Activated CD8-positive, alpha-beta T cell treated with anti-CD3 and anti-CD28 coated beads for 36 hours (primary cell): ENCODE data around the gene ZNFX1. TPM values are rescaled to one million over a fixed set of nuclear protein-coding genes. Genes with fewer than 3 reads are reported as not detected.

Experiments used
- ATAC-seq: fragments of 200-7000 bp; cut with Tn5 transposase; one replicate; pipeline ENCODE4 v1.10.0; 2021; ENCODE audit warnings: mild to moderate bottlenecking, moderate library complexity
- CTCF ChIA-PET: fragments of 350-600 bp; sonication (Branson Sonifier 250); formaldehyde crosslinking; loops from one replicate; lab custom pipeline; 2021; ENCODE audit warnings: antibody characterized with exemption; lab: Charles Lee
- POLR2A ChIA-PET: fragments of 350-600 bp; sonication (Branson Sonifier 250); formaldehyde crosslinking; loops from one replicate; lab custom pipeline; 2021; ENCODE audit warnings: antibody characterized with exemption; lab: Charles Lee
- DNase-seq: peaks from one replicate; pipeline ENCODE4 v3.0.0-alpha.2; 2020
- H3K27ac Mint-ChIP-seq: one replicate; pipeline ENCODE4 v1.8.0; 2021; ENCODE audit warnings: mild to moderate bottlenecking, mixed read lengths
- H3K27me3 Mint-ChIP-seq: one replicate; pipeline ENCODE4 v1.8.0; 2021; ENCODE audit warnings: mixed read lengths
- H3K36me3 Mint-ChIP-seq: one replicate; pipeline ENCODE4 v1.8.0; 2021; ENCODE audit warnings: low read depth, mixed read lengths
- H3K4me1 Mint-ChIP-seq: one replicate; pipeline ENCODE4 v1.8.0; 2021; ENCODE audit warnings: low read depth, mixed read lengths
- H3K4me3 Mint-ChIP-seq: one replicate; pipeline ENCODE4 v1.8.0; 2021; ENCODE audit warnings: mild to moderate bottlenecking, moderate library complexity, mixed read lengths
- H3K9me3 Mint-ChIP-seq: one replicate; pipeline ENCODE4 v1.8.0; 2021; ENCODE audit warnings: mixed read lengths
- CTCF ChIP-seq: fragments of 200-600 bp; IDR thresholded peaks from one replicate; pipeline ENCODE4 v1.8.0; 2022; ENCODE audit warnings: antibody characterized with exemption, mild to moderate bottlenecking
- intact Hi-C: fragments of 100-400 bp; cut with micrococcal nuclease; formaldehyde crosslinking; loops from one replicate; pipeline ENCODE4 v1.10.0; 2022
- total RNA-seq, 2 experiments: library from RNA; stranded (reverse); gene quantifications; one replicate each; pipeline ENCODE4 v1.2.3, GENCODE V29; 2021

The ZNFX1 gene
- total RNA-seq, 2 experiments from 2014 or later, result 27.4 to 27.7 TPM

GRCh38 chr20:49320460-49320859, 42.6 kb upstream of the ZNFX1 start:
- H3K27me3 Mint-ChIP-seq, result peaks cover 51% of the 10 kb centered on the region
- CTCF ChIA-PET, result interaction anchor here (0.8 to 3.6 kb wide), 10 partner anchors 13 to 164 kb away, joined by 3 to 11 read pairs (median 4); no protein-coding TSS in a partner anchor
- POLR2A ChIA-PET, result interaction anchor here (1.4 to 3.1 kb wide), 3 partner anchors 32 to 37 kb away, joined by 4 to 9 read pairs (median 4); no protein-coding TSS in a partner anchor

GRCh38 chr20:49319208-49319809, 41.5 kb upstream of the ZNFX1 start:
- intact Hi-C loops, result no loop called here
- ATAC-seq (no peak), DNase-seq (no peak)
- Mint-ChIP-seq H3K9me3 (no peaks in the 10 kb centered on the region), H3K27ac (no peak overlapping the region), H3K4me1 (peaks cover 27% of the 10 kb centered on the region), H3K27me3 (peaks cover 51% of the 10 kb centered on the region), H3K36me3 (no peaks in the 10 kb centered on the region), H3K4me3 (peak overlapping the region; percentile 69)
- CTCF ChIA-PET, result interaction anchor here (1.0 to 3.6 kb wide), 6 partner anchors 14 to 289 kb away, joined by 3 to 11 read pairs (median 4); no protein-coding TSS in a partner anchor
- TF ChIP-seq CTCF, result no peak
- POLR2A ChIA-PET, result interaction anchor here (0.9 to 2.0 kb wide), 6 partner anchors 9 to 45 kb away, joined by 4 to 14 read pairs (median 6); no protein-coding TSS in a partner anchor

More at GRCh38 chr20:49320460-49320859, 42.6 kb upstream of the ZNFX1 start:
- H3K9me3 Mint-ChIP-seq, result no peaks in the 10 kb centered on the region
- no peak for ATAC-seq
- no peak for DNase-seq
- no peaks in the 10 kb centered on the region for H3K36me3 Mint-ChIP-seq
- intact Hi-C loops, result no loop called here
- H3K27ac Mint-ChIP-seq, result no peak overlapping the region
- TF ChIP-seq CTCF, result no peak
- no peak overlapping the region for H3K4me3 Mint-ChIP-seq
- H3K4me1 Mint-ChIP-seq, result peaks cover 31% of the 10 kb centered on the region

GRCh38 chr20:49318430-49319207, 40.8 kb upstream of the ZNFX1 start:
- intact Hi-C loops, result no loop called here
- peaks cover 22% of the 10 kb centered on the region for H3K4me1 Mint-ChIP-seq
- no peak overlapping the region for H3K27ac Mint-ChIP-seq
- no peaks in the 10 kb centered on the region for H3K9me3 Mint-ChIP-seq
- DNase-seq (peak; percentile 22), ATAC-seq (peak; percentile 51)
- H3K36me3 Mint-ChIP-seq, result no peaks in the 10 kb centered on the region
- peak overlapping the region; percentile 69 for H3K4me3 Mint-ChIP-seq
- ChIA-PET POLR2A (interaction anchor here (0.9 to 2.0 kb wide), 6 partner anchors 8 to 44 kb away, joined by 4 to 14 read pairs (median 6); no protein-coding TSS in a partner anchor), CTCF (interaction anchor here (1.0 to 3.6 kb wide), 3 partner anchors 74 to 290 kb away, joined by 3 to 11 read pairs (median 4); no protein-coding TSS in a partner anchor)
- TF ChIP-seq CTCF, result no peak
- peaks cover 51% of the 10 kb centered on the region for H3K27me3 Mint-ChIP-seq

GRCh38 chr20:49318091-49318429, 40.2 kb upstream of the ZNFX1 start:
- TF ChIP-seq CTCF, result no peak
- Mint-ChIP-seq H3K9me3 (no peaks in the 10 kb centered on the region), H3K27ac (no peak overlapping the region), H3K36me3 (no peaks in the 10 kb centered on the region), H3K27me3 (peaks cover 51% of the 10 kb centered on the region), H3K4me1 (peaks cover 18% of the 10 kb centered on the region), H3K4me3 (no peak overlapping the region)
- ATAC-seq (no peak), DNase-seq (no peak)
- CTCF ChIA-PET, result no interaction called here
- intact Hi-C loops, result no loop called here
- POLR2A ChIA-PET, result interaction anchor here (1.5 to 2.0 kb wide), 3 partner anchors 8 to 36 kb away, joined by 6 to 14 read pairs (median 8); no protein-coding TSS in a partner anchor
